Large intestine (tissue), 3 donors: Measurements from ENCODE around the gene MYRF. TPM values are rescaled to one million over a fixed set of nuclear protein-coding genes. Genes with fewer than 3 reads are reported as not detected.

Source experiments
- DNase-seq, 2 donors: peaks; one replicate each; pipeline versions ENCODE4 v3.0.0 to v3.0.0-alpha.2; 2013
- H3K27ac ChIP-seq: one replicate; pipeline ENCODE4 v1.5.1; 2013; ENCODE audit warnings: low read length
- H3K27me3 ChIP-seq: 2 replicates; pipeline ENCODE4 v1.6.1; 2013; ENCODE audit warnings: low read length; ENCODE audit not compliant: control insufficient read depth, insufficient read depth
- H3K36me3 ChIP-seq: 2 replicates; pipeline ENCODE4 v1.6.1; 2013; ENCODE audit warnings: low read length; ENCODE audit not compliant: control insufficient read depth, insufficient read depth
- H3K4me1 ChIP-seq: one replicate; pipeline ENCODE4 v1.6.1; 2013; ENCODE audit warnings: low read length; ENCODE audit not compliant: control insufficient read depth, insufficient read depth
- H3K4me3 ChIP-seq: one replicate; pipeline ENCODE4 v1.5.1; 2013; ENCODE audit warnings: low read length
- H3K9me3 ChIP-seq: one replicate; pipeline ENCODE4 v1.6.1; 2013; ENCODE audit warnings: mild to moderate bottlenecking, low read depth, low read length, moderate library complexity; ENCODE audit not compliant: control insufficient read depth
- WGBS: methylation state at CpG from one replicate; pipeline ENCODE4 v1.1.5; 2013; ENCODE audit warnings: low lambda C conversion rate; ENCODE audit not compliant: insufficient coverage; 5-methylcytosine and 5-hydroxymethylcytosine counted together
- polyA plus RNA-seq: library from polyadenylated mRNA; unstranded; fragments of 120-200 nt; gene quantifications from one replicate; pipeline ENCODE4 v1.2.1, GENCODE V29; 2013

Gene MYRF
- polyA plus RNA-seq, 1 donor = 55.5 TPM

DNA sequence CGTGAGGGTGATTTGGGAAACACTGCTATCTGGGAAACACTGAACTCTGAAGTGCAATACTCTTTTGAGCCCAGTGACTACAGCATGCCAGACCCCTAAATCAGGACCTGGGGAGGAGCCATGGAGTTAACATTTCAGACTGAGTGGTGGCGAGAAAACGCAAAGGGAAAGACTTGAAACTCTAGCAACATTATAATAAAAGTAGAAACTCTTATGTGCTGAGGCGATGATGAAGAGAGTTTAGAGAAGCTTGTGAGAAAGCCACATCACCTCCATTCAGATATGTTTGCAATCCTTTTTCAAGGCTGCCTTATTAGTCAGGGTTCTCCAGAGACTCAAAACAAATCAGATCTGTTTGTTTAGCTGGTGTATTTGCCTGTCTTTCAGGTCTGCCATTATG lies 42.1 kb downstream of the MYRF start:
- 100% methylated on average over 2 of the region's 4 CpGs for WGBS
- Histone ChIP-seq H3K9me3 (peaks cover 3% of the 10 kb centered on the region), H3K27ac (no peak overlapping the region)

DNA sequence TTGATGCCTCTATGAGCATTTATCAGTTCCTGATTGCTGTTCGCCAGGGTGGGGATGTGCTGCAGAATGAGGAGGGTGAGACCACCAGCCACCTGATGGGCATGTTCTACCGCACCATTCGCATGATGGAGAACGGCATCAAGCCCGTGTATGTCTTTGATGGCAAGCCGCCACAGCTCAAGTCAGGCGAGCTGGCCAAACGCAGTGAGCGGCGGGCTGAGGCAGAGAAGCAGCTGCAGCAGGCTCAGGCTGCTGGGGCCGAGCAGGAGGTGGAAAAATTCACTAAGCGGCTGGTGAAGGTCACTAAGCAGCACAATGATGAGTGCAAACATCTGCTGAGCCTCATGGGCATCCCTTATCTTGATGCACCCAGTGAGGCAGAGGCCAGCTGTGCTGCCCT lies 43.0 kb downstream of the MYRF start:
- Histone ChIP-seq H3K36me3 (peaks cover 17% of the 10 kb centered on the region), H3K27me3 (no peaks in the 10 kb centered on the region), H3K4me3 (no peak overlapping the region), H3K27ac (no peak overlapping the region), H3K9me3 (peaks cover 3% of the 10 kb centered on the region), H3K4me1 (peaks cover 12% of the 10 kb centered on the region)
- no peak for DNase-seq
- WGBS = no CpG with 5 or more reads among the region's 12 CpGs

More for the DNA sequence above, 42.1 kb downstream of the MYRF start:
- peaks cover 25% of the 10 kb centered on the region for H3K36me3 ChIP-seq
- no peak for DNase-seq
- H3K4me3 ChIP-seq = no peak overlapping the region
- peaks cover 12% of the 10 kb centered on the region for H3K4me1 ChIP-seq
- H3K27me3 ChIP-seq = no peaks in the 10 kb centered on the region

- no peak for DNase-seq
- WGBS = no CpG with 5 or more reads among the region's 18 CpGs
- Histone ChIP-seq H3K9me3 (peaks cover 3% of the 10 kb centered on the region), H3K27me3 (no peaks in the 10 kb centered on the region), H3K27ac (no peak overlapping the region), H3K4me1 (peaks cover 11% of the 10 kb centered on the region), H3K36me3 (peaks cover 17% of the 10 kb centered on the region), H3K4me3 (no peak overlapping the region)
These were observed 43.6 kb downstream of the MYRF start for GRCh38 chr11:61795876-61796526.

- H3K36me3 ChIP-seq = peaks cover 17% of the 10 kb centered on the region
- H3K4me3 ChIP-seq = no peak overlapping the region
- DNase-seq = peak; percentile 70 to 80
- peaks cover 3% of the 10 kb centered on the region for H3K9me3 ChIP-seq
- peaks cover 8% of the 10 kb centered on the region for H3K4me1 ChIP-seq
- H3K27me3 ChIP-seq = no peaks in the 10 kb centered on the region
- H3K27ac ChIP-seq = no peak overlapping the region
- WGBS = 0% methylated on average over 1 of the region's 3 CpGs
These were observed 45.0 kb downstream of the MYRF start for GRCh38 chr11:61797263-61797944.

GRCh38 chr11:61799665-61800284 lies 47.3 kb downstream of the MYRF start:
- DNase-seq = no peak
- Histone ChIP-seq H3K4me1 (no peaks in the 10 kb centered on the region), H3K27ac (no peak overlapping the region), H3K4me3 (no peak overlapping the region), H3K27me3 (no peaks in the 10 kb centered on the region), H3K36me3 (peaks cover 17% of the 10 kb centered on the region), H3K9me3 (no peaks in the 10 kb centered on the region)
- no CpG with 5 or more reads among the region's 2 CpGs for WGBS

GRCh38 chr11:61800331-61801281 lies 48.2 kb downstream of the MYRF start:
- H3K4me1 ChIP-seq = no peaks in the 10 kb centered on the region
- no peaks in the 10 kb centered on the region for H3K27me3 ChIP-seq
- H3K36me3 ChIP-seq = peaks cover 14% of the 10 kb centered on the region
- no peak overlapping the region for H3K27ac ChIP-seq
- WGBS = 89% methylated on average over 1 of the region's 3 CpGs
- DNase-seq = no peak
- H3K9me3 ChIP-seq = no peaks in the 10 kb centered on the region
- no peak overlapping the region for H3K4me3 ChIP-seq

- no peaks in the 10 kb centered on the region for H3K4me1 ChIP-seq
- no peak overlapping the region for H3K27ac ChIP-seq
- H3K36me3 ChIP-seq = peaks cover 5% of the 10 kb centered on the region
- no CpG with 5 or more reads among the region's 6 CpGs for WGBS
- H3K9me3 ChIP-seq = no peaks in the 10 kb centered on the region
- no peaks in the 10 kb centered on the region for H3K27me3 ChIP-seq
- no peak overlapping the region for H3K4me3 ChIP-seq
- no peak for DNase-seq
These were observed 50.2 kb downstream of the MYRF start for GRCh38 chr11:61802605-61803004.

- H3K27ac ChIP-seq = no peak overlapping the region
- no CpG with 5 or more reads among the region's 3 CpGs for WGBS
- no peak overlapping the region for H3K4me3 ChIP-seq
- no peak for DNase-seq
- no peaks in the 10 kb centered on the region for H3K4me1 ChIP-seq
- no peaks in the 10 kb centered on the region for H3K9me3 ChIP-seq
- H3K27me3 ChIP-seq = no peaks in the 10 kb centered on the region
- H3K36me3 ChIP-seq = peaks cover 4% of the 10 kb centered on the region
These were observed 51.6 kb downstream of the MYRF start for GRCh38 chr11:61803889-61804647.

DNA sequence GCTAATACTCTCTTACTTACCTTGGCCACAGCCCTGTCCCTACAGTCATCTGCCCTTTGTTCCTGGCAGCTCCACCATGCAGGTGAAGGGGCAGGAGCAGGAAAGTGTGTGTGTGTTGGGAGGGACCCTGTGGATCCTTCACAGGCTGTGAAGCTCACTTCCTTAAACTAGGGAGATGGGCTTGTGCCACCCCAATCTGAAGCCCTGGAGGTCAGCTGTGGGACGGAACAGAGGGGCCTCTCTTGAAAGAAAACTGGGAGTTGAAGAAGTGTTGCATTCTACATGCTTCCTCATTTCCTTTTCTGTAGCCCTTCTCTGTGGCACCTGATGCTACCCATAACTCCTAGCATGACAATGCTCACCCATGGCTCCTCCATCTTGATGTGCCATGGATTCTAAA lies 52.7 kb downstream of the MYRF start:
- Histone ChIP-seq H3K27me3 (no peaks in the 10 kb centered on the region), H3K36me3 (peaks cover 4% of the 10 kb centered on the region), H3K27ac (no peak overlapping the region), H3K4me3 (no peak overlapping the region), H3K4me1 (no peaks in the 10 kb centered on the region), H3K9me3 (no peaks in the 10 kb centered on the region)
- no CpG with 5 or more reads among the region's 1 CpG for WGBS
- DNase-seq = no peak
